ENCODE measurements around the gene INO80B. TPM values are rescaled to one million over a fixed set of nuclear protein-coding genes. Genes with fewer than 3 reads are reported as not detected.
"Not testable (repeated sequence)": the region's sequence is repeated elsewhere in the genome, so short reads cannot be mapped to it uniquely, and the experiment has no call there.

The INO80B gene
- total RNA-seq, 3 donors from 2014 or later, result 12.6 to 26.2 (median 24.4) TPM

GRCh38 chr2:74481431-74481830, 26.5 kb downstream of the INO80B start:
- intact Hi-C loops (cut with DNase I; ENCODE audit: low total_unique reads), result loop anchor here (5.0 kb wide), 1 partner anchor 101 kb away; no protein-coding TSS in a partner anchor
- Histone ChIP-seq H3K4me1 (peaks cover 8 to 14% of the 10 kb centered on the region in 2 donors), H3K27ac (no peak overlapping the region), H3K27me3 (no peaks in the 10 kb centered on the region), H3K36me3 (no peaks in the 10 kb centered on the region), H3K4me3 (peak overlapping the region; percentile 71 to 99 (median 89)), H3K9me3 (no peaks in the 10 kb centered on the region)
- no peak for TF ChIP-seq CTCF (IDR thresholded peaks at IDR 0.05)
- TF ChIP-seq POLR2A (IDR thresholded peaks at IDR 0.05), result no peak
- no peak for TF ChIP-seq POLR2AphosphoS5 (IDR thresholded peaks at IDR 0.05)
- DNase-seq (ENCODE audit: low spot score in 2 of 2), result no peak

- Histone ChIP-seq H3K36me3 (no peaks in the 10 kb centered on the region), H3K4me3 (peak overlapping the region; percentile 71 to 99 (median 89)), H3K4me1 (peaks cover 8 to 14% of the 10 kb centered on the region in 2 donors), H3K9me3 (no peaks in the 10 kb centered on the region), H3K27ac (peak overlapping the region; percentile 90 to 94), H3K27me3 (no peaks in the 10 kb centered on the region)
- intact Hi-C loops (cut with DNase I; ENCODE audit: low total_unique reads), result loop anchor here (5.0 kb wide), 1 partner anchor 100 kb away; no protein-coding TSS in a partner anchor
- no peak for TF ChIP-seq POLR2A (IDR thresholded peaks at IDR 0.05)
- DNase-seq (ENCODE audit: low spot score in 2 of 2), result no peak
Observed at GRCh38 chr2:74481961-74482800, 27.3 kb downstream of the INO80B start.

GRCh38 chr2:74482801-74483674, 28.2 kb downstream of the INO80B start, which contains the start of the genes CCDC142 and TTC31:
Gene CCDC142 (minus strand): TSS chr2:74482998. CDS start chr2:74482837, 161 bp downstream.
Gene TTC31 (plus strand): TSS chr2:74483081. CDS start chr2:74483096, 15 bp downstream.
- intact Hi-C loops (cut with DNase I; ENCODE audit: low total_unique reads), result loop anchor here (5.0 kb wide), 1 partner anchor 99 kb away; no protein-coding TSS in a partner anchor
- H3K9me3 ChIP-seq, result no peaks in the 10 kb centered on the region
- DNase-seq (ENCODE audit: low spot score in 2 of 2), result peak; percentile 96 to 98
- TF ChIP-seq POLR2A (IDR thresholded peaks at IDR 0.05) (no peak), CTCF (IDR thresholded peaks at IDR 0.05) (peak; percentile 81 to 91 (median 84)), POLR2AphosphoS5 (IDR thresholded peaks at IDR 0.05) (peak; percentile 86 to 88 (median 88))
- peaks cover 8 to 14% of the 10 kb centered on the region in 2 donors for H3K4me1 ChIP-seq
- H3K27ac ChIP-seq, result peak within 1 kb of the TSS; percentile 90 to 94
- peak within 1 kb of the TSS; percentile 71 to 99 (median 89) for H3K4me3 ChIP-seq
- H3K27me3 ChIP-seq, result no peaks in the 10 kb centered on the region
- no peaks in the 10 kb centered on the region for H3K36me3 ChIP-seq

- Histone ChIP-seq H3K4me1 (peaks cover 8 to 14% of the 10 kb centered on the region in 2 donors), H3K4me3 (peak overlapping the region; percentile 71 to 99 (median 89)), H3K27ac (peak overlapping the region in 1 of 2 donors; percentile 90)
- H3K9me3 ChIP-seq; DNase-seq (ENCODE audit: low spot score in 2 of 2); H3K36me3 ChIP-seq; H3K27me3 ChIP-seq: not testable (repeated sequence)
- intact Hi-C loops (cut with DNase I; ENCODE audit: low total_unique reads), result loop anchor here (5.0 kb wide), 1 partner anchor 99 kb away; no protein-coding TSS in a partner anchor
Observed at GRCh38 chr2:74483675-74484164, 28.8 kb downstream of the INO80B start.

GRCh38 chr2:74486141-74486540, 31.3 kb downstream of the INO80B start:
- intact Hi-C loops (cut with DNase I; ENCODE audit: low total_unique reads), result no loop called here
- Histone ChIP-seq H3K27me3 (no peaks in the 10 kb centered on the region), H3K4me1 (peaks cover 7 to 8% of the 10 kb centered on the region in 2 donors), H3K36me3 (no peaks in the 10 kb centered on the region), H3K4me3 (no peak overlapping the region), H3K27ac (no peak overlapping the region), H3K9me3 (no peaks in the 10 kb centered on the region)
- TF ChIP-seq POLR2A (IDR thresholded peaks at IDR 0.05) (no peak), CTCF (IDR thresholded peaks at IDR 0.05) (no peak), POLR2AphosphoS5 (IDR thresholded peaks at IDR 0.05) (no peak)
- no peak for DNase-seq (ENCODE audit: low spot score in 2 of 2)
